ENCODE measurements around the gene DTNA.

GRCh38 chr18:34740101-34740500 lies 30.0 kb downstream of the DTNA start:
- TF ChIP-seq POLR2A (IDR thresholded peaks at IDR 0.05; ENCODE audit: low read length) (no peak), GATA1 (IDR thresholded peaks at IDR 0.05; ENCODE audit: low read depth, low read length) (no peak)

All from erythroblast (primary cell).